Duodenal mucosa (tissue), 2 donors: ENCODE data around the gene BCAP31.
A peak's percentile ranks its signal among the peaks of the same experiment; 100 is the strongest.
"Not testable (repeated sequence)": the region's sequence is repeated elsewhere in the genome, so short reads cannot be mapped to it uniquely, and the experiment has no call there.

Experiments
- H3K27ac ChIP-seq: one replicate; pipeline ENCODE4 v1.7.0; 2013; ENCODE audit warnings: low read depth, low read length
- H3K27me3 ChIP-seq, 2 donors: one replicate each; pipeline ENCODE4 v1.7.0; 2013; ENCODE audit warnings: low read length in 2 of 2, control low read depth in 1 of 2; ENCODE audit not compliant: insufficient read depth in 2 of 2, control insufficient read depth in 1 of 2
- H3K36me3 ChIP-seq, 2 donors: one replicate each; pipeline ENCODE4 v1.7.0; 2013; ENCODE audit warnings: low read length in 2 of 2, control low read depth in 1 of 2; ENCODE audit not compliant: insufficient read depth in 2 of 2, control insufficient read depth in 1 of 2
- H3K4me1 ChIP-seq, 2 donors: one replicate each; pipeline ENCODE4 v1.7.0; 2013; ENCODE audit warnings: low read length in 2 of 2, control low read depth in 1 of 2; ENCODE audit not compliant: insufficient read depth in 2 of 2, control insufficient read depth in 1 of 2
- H3K4me3 ChIP-seq, 2 donors: one replicate each; pipeline ENCODE4 v1.7.0; 2013; ENCODE audit warnings: low read length in 2 of 2, low read depth in 1 of 2
- H3K9ac ChIP-seq, 2 donors: one replicate each; pipeline ENCODE4 v1.7.0; 2013; ENCODE audit warnings: low read length in 2 of 2, low read depth in 1 of 2
- H3K9me3 ChIP-seq, 2 donors: one replicate each; pipeline ENCODE4 v1.7.0; 2013; ENCODE audit warnings: low read length in 2 of 2, control low read depth in 1 of 2; ENCODE audit not compliant: control insufficient read depth in 1 of 2

Gene BCAP31

GRCh38 chrX:153707406-153707805 lies 16.8 kb downstream of the BCAP31 start:
- H3K4me3 ChIP-seq = no peak overlapping the region
- no peaks in the 10 kb centered on the region for H3K9me3 ChIP-seq
- peaks cover 2 to 24% of the 10 kb centered on the region in 2 donors for H3K36me3 ChIP-seq
- H3K27ac ChIP-seq = no peak overlapping the region
- no peak overlapping the region for H3K9ac ChIP-seq
- no peaks in the 10 kb centered on the region for H3K27me3 ChIP-seq
- H3K4me1 ChIP-seq = peaks cover 4 to 11% of the 10 kb centered on the region in 2 donors

GRCh38 chrX:153706799-153707198 lies 17.4 kb downstream of the BCAP31 start:
- H3K27me3 ChIP-seq = no peaks in the 10 kb centered on the region
- no peaks in the 10 kb centered on the region for H3K9me3 ChIP-seq
- H3K9ac ChIP-seq = no peak overlapping the region
- peaks cover 4 to 12% of the 10 kb centered on the region in 2 donors for H3K4me1 ChIP-seq
- no peak overlapping the region for H3K4me3 ChIP-seq
- no peak overlapping the region for H3K27ac ChIP-seq
- peaks cover 2 to 29% of the 10 kb centered on the region in 2 donors for H3K36me3 ChIP-seq

GRCh38 chrX:153705403-153706060 lies 18.7 kb downstream of the BCAP31 start:
- not testable (repeated sequence) for H3K27ac ChIP-seq, H3K9ac ChIP-seq, H3K27me3 ChIP-seq, H3K4me3 ChIP-seq, H3K9me3 ChIP-seq
- Histone ChIP-seq H3K36me3 (peaks cover 2 to 28% of the 10 kb centered on the region in 2 donors), H3K4me1 (peaks cover 9 to 18% of the 10 kb centered on the region in 2 donors)

GRCh38 chrX:153704631-153705402 lies 19.4 kb downstream of the BCAP31 start:
- not testable (repeated sequence) for H3K4me3 ChIP-seq, H3K9ac ChIP-seq, H3K9me3 ChIP-seq, H3K27ac ChIP-seq, H3K27me3 ChIP-seq
- Histone ChIP-seq H3K4me1 (peaks cover 12 to 23% of the 10 kb centered on the region in 2 donors), H3K36me3 (peaks cover 2 to 25% of the 10 kb centered on the region in 2 donors)

- Histone ChIP-seq H3K27ac (no peak overlapping the region), H3K4me1 (peaks cover 12 to 23% of the 10 kb centered on the region in 2 donors), H3K9ac (no peak overlapping the region), H3K4me3 (no peak overlapping the region), H3K27me3 (no peaks in the 10 kb centered on the region), H3K36me3 (peaks cover 2 to 25% of the 10 kb centered on the region in 2 donors), H3K9me3 (no peaks in the 10 kb centered on the region)
Observed at GRCh38 chrX:153704021-153704526, 20.1 kb downstream of the BCAP31 start.

- H3K36me3 ChIP-seq = peaks cover 2 to 25% of the 10 kb centered on the region in 2 donors
- H3K9me3 ChIP-seq = no peaks in the 10 kb centered on the region
- no peak overlapping the region for H3K4me3 ChIP-seq
- H3K27me3 ChIP-seq = no peaks in the 10 kb centered on the region
- H3K27ac ChIP-seq = peak overlapping the region; percentile 10
- no peak overlapping the region for H3K9ac ChIP-seq
- peaks cover 12 to 23% of the 10 kb centered on the region in 2 donors for H3K4me1 ChIP-seq
Observed at GRCh38 chrX:153703036-153703370, 21.2 kb downstream of the BCAP31 start.

- H3K9ac ChIP-seq = no peak overlapping the region
- H3K9me3 ChIP-seq = no peaks in the 10 kb centered on the region
- H3K36me3 ChIP-seq = peaks cover 2 to 25% of the 10 kb centered on the region in 2 donors
- H3K4me3 ChIP-seq = no peak overlapping the region
- H3K4me1 ChIP-seq = peaks cover 10 to 23% of the 10 kb centered on the region in 2 donors
- no peak overlapping the region for H3K27ac ChIP-seq
- H3K27me3 ChIP-seq = no peaks in the 10 kb centered on the region
Observed at GRCh38 chrX:153702336-153703035, 21.7 kb downstream of the BCAP31 start.

GRCh38 chrX:153701706-153702105 lies 22.5 kb downstream of the BCAP31 start:
- Histone ChIP-seq H3K9me3 (no peaks in the 10 kb centered on the region), H3K27ac (no peak overlapping the region), H3K4me3 (no peak overlapping the region), H3K4me1 (peaks cover 10 to 23% of the 10 kb centered on the region in 2 donors), H3K36me3 (peaks cover 2 to 25% of the 10 kb centered on the region in 2 donors), H3K9ac (no peak overlapping the region), H3K27me3 (no peaks in the 10 kb centered on the region)

- Histone ChIP-seq H3K36me3 (peaks cover 2 to 27% of the 10 kb centered on the region in 2 donors), H3K27ac (peak overlapping the region; percentile 61), H3K9me3 (no peaks in the 10 kb centered on the region), H3K4me1 (peaks cover 10 to 23% of the 10 kb centered on the region in 2 donors), H3K9ac (no peak overlapping the region), H3K27me3 (no peaks in the 10 kb centered on the region), H3K4me3 (no peak overlapping the region)
Observed at GRCh38 chrX:153700967-153701366, 23.2 kb downstream of the BCAP31 start.
